ENCODE measurements around the gene ERC2.
"Not testable (repeated sequence)": the region's sequence is repeated elsewhere in the genome, so short reads cannot be mapped to it uniquely, and the experiment has no call there.

ERC2 gene

DNA sequence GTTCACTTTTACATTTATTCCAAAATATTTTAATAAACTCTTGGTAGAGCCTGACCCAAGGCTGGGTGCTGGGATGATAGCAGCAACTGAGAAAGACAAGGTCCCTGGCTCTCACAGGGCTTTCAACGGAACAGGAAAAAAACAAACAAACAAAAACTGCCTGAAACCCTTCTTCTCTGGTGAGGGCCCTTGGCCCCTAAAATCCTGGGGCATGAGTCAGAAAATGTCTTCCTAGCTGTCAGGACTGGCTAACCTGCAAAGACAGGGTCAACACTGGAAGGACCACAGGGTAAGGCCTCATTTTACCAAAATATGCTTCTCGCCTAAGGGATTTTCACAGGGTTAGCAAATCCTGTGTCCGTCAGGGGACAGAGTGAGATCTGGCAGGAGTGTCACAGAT, 935.5 kb downstream of the ERC2 start:
- no peak for DNase-seq

DNA sequence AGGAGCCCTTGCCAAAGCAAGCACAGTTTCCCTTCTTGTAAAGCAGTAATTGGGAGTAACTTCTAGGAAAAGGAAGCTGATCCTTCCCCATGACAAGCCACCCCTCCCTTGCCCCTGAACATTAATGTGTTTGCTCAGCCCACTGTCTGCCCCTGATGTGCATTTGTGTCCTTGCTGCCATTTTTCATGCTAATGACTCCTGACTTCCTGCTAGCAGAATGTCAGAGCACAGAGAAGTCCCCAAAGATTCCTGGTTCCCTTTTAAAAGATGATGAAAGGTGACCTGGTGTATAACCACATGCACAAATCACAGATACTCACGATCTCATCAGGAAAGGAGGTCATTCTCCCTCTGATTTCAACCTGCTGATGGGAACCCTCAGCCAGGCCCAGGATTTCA, 936.9 kb downstream of the ERC2 start:
- DNase-seq: no peak

GRCh38 chr3:55527361-55527760, 940.9 kb downstream of the ERC2 start:
- DNase-seq: no peak

- DNase-seq: no peak
These were observed 941.8 kb downstream of the ERC2 start for GRCh38 chr3:55526332-55527030.

GRCh38 chr3:55525436-55525835, 942.8 kb downstream of the ERC2 start:
- DNase-seq: no peak

- no peak for DNase-seq
These were observed 943.6 kb downstream of the ERC2 start for GRCh38 chr3:55524565-55525244.

DNA sequence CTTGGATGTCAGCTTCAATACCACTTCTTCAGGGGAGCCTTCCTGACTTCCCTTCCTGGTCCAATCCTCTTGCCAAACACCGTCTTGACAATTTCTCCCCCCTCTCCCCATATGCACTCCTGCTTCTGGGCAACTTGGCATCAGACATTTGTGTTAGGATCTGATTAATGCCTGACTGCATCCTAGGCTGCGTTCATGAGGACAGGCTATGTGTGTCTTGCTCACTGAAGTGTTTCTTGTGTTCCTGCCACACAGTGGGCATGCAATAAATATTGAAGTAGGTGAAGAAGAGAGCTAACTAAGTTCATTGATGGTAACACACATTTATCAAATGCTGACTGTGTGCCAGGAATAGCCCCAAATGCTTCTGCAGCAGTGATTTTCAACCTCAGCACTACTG, 944.8 kb downstream of the ERC2 start:
- no peak for DNase-seq

DNA sequence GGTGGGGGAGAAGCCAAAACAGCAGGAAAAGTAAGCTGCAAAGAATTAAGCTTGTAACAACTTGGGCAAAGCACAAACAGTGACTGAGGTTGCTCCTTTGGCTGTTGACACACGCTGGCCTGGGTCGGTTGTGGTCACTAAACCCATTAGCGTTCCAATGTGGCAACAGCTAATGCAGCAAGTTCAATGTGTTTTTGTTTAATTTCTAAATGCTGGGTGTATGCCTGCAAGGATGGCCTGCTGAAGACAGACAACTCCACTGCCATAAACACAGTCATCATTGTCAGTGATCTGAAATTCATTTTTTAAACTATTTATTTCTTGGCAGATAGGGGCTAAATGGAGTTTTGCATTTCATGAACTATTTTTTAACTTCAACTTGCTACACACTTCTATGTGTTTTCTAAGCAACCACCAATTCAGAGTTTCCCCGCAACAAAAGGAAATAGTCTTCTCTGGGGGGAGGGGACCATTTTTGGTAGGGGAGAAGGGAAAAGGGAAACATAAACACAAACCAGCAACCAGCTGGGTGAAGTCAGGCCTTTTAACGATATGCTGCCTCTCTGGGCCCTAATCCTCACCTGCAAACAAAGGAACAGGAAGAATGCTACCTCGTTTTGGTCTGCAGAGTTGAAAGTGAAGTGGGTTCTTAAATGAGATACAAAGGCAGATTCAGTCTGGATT, 946.4 kb downstream of the ERC2 start:
- DNase-seq: no peak

- no peak for DNase-seq
These were observed 947.1 kb downstream of the ERC2 start for GRCh38 chr3:55521064-55521737.

GRCh38 chr3:55519019-55519418, 949.2 kb downstream of the ERC2 start:
- no peak for DNase-seq

GRCh38 chr3:55518451-55518850, 949.8 kb downstream of the ERC2 start:
- DNase-seq: no peak

DNA sequence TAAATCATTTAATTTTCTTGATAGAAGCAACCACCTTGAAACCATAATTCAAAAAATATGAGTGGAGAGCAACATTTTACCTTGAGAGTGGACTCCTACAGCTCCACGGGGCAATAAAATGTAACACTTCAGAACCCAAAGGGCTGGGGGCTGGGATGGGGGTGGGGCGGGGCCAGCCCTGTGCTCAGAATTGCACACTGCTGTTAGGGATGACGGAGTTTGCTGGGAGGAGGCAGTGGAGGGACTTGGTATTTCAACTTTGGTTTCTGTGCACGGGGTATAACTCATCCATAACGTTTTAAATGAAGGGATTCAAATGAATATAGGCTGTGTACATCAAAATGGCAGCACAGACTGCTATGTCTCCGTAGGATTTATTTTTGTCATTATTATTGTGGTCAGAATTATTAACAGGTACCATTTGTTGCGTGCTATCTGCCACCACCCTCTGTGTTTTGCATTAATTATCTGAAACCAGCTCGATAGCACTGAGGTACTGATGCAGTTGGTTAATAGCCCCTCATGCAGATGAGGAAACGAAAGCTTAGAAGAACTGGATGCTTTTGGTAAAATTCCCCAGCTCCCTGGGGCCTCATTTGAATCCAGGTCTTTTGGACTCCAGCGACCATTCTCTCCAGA, 951.8 kb downstream of the ERC2 start:
- DNase-seq: no peak

DNA sequence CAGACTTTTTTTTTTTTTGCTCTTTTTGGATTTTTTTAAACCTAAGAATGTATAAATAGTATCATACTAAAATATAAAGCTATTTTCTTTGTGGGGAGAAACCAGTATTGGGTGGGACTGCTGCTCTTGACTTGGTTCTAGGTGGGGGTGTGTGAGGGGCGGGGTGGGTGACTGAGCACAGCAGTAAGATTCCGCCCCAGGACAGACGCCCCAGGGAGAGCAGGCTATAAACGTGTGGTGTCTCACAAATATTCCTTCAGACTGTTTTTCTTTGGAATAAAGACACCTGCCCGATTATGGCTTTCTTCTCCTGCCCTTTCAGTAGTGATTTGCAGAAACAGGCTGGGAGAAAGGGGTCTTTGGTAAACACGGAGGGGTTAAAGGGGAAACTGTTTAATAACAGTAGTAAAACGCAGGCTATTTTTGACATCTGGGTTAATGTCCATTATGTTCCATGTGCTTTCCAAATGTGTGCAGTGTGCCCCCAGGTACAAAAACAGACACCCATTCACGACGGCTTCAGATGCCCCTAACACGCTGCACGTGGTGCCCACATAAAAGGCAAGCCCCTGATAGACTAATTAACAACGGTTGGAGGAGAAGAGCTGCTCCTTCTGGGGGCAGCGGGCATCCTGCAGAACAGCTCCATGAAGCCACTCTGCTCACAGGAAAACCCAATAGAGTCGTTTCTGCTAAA, 952.6 kb downstream of the ERC2 start:
- DNase-seq: no peak

- no peak for DNase-seq
These were observed 953.3 kb downstream of the ERC2 start for GRCh38 chr3:55514962-55515361.

GRCh38 chr3:55512571-55513343, 955.5 kb downstream of the ERC2 start:
- DNase-seq: no peak

DNA sequence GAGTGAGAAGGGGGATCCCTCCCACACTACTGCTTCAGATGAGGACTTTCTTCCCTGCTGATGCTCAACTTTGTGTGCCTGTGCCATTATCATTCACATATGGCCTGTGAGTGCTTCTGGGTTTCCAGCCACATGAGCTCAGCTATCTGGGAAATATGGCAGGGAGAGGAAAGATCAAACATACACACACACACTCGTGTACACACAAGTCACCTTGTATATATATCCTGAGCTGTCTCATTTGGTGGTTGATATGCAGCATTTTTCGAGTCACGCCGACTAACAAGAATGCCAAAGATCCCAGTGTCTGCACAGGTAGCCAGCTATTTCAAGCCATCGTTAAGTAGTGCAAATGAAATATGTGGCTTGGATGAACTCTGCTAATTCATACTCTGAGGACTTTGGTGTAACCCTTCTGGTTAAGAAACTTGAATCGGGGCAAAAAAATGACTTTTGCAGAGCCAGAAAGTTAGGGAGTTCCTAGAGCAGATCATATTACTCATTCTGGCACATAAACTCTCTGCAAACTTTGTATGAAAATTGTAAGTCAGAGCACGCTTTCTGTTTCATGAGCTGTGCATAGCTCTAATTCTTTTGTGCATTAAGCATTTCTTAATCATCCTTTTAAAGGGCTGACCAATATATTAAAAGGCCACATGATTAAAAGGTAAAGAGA, 956.2 kb downstream of the ERC2 start:
- DNase-seq: no peak

DNA sequence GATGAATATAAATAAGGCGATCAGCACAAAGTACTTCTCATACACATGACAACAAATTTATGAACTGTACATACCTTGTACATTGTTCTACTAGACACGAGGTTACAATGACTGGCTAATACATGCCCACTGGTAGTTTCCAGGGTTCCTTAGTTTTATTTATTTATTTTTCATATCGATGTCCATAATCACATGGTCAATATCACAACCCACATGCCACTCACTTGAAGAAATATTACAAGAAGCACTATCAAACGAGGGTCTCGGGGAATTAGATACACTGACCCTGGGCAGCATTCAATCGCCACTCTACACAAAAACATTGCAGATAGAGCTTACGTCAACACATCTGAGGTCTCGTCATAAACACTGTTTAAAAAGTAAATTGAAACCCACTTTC, 959.9 kb downstream of the ERC2 start:
- DNase-seq: no peak

DNA sequence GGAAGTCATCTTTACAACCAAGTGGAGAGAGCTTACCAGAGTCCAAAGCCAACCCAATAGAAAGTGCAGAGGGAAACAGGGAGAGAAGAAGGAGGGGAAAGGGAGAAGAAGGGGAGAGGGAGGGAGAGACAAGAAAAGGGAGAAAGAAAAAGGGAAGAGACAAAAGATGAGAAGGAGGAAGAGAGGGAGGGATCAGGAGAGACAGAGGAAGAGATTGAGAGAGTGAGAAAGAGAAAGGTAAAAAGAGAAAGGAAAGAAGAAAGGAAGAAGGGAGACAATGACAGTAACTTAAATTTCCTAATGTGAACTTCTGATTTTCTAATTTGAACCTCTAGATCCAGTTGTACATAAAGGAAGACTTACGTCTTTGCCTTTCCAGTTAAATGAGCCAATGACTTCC, 960.5 kb downstream of the ERC2 start:
- no peak for DNase-seq

DNA sequence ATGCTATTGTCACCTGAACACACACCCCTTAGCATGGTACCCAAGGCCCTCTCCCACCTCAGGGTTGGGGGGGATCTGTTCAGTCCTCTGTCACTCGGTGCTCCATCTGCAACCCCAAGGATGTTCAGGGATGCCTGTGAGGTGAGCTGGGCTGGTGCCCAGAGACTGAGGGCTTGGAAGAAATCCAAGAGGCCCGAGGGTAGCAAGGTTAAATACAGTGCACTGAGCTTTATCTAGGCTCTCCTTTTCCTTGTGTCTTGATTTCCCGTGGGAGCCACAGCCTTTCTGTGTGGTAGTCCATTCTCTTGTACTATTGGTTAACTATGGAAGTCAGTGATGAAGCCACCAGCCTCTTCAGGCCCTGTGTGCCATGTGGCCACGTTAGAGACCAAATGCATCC, 962.5 kb downstream of the ERC2 start:
- DNase-seq: no peak

- not testable (repeated sequence) for DNase-seq
These were observed 963.2 kb downstream of the ERC2 start for GRCh38 chr3:55505102-55505501.

DNA sequence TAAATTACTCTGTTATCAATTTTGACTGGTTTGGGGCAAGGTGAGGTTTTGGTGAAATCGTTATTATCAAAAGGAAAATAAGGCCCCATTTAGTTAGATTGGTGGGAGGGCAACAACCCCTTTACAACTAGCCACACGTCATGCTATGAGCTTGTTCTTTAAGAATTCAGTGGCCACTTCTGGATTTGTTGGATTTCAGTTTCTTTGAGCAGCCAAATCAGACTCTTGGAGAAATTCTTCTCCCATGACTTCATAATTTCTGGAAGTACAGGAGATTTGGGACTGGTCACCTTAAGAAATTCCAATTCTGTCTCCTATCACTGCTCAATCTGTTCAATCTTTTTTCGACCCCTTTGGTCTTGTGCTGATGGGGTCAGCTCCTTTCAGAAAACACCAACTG, 966.4 kb downstream of the ERC2 start:
- DNase-seq: no peak
